Neuronal stem cell (in vitro differentiated cells): ENCODE data around the gene OR51V1. TPM values are rescaled to one million over a fixed set of nuclear protein-coding genes. Genes with fewer than 3 reads are reported as not detected.
"Not testable (repeated sequence)": the region's sequence is repeated elsewhere in the genome, so short reads cannot be mapped to it uniquely, and the experiment has no call there.

Source experiments
- DNase-seq: peaks from one replicate; pipeline ENCODE4 v3.0.0-alpha.2; 2013; ENCODE audit warnings: low spot score
- H2AFZ ChIP-seq: one replicate; pipeline ENCODE4 v1.6.1; 2013; ENCODE audit warnings: mild to moderate bottlenecking, low read length, inconsistent platforms
- H2AK5ac ChIP-seq: 2 replicates; pipeline ENCODE4 v1.6.1; 2013; ENCODE audit warnings: low read depth, mild to moderate bottlenecking, inconsistent platforms, low read length, moderate library complexity, mixed read lengths
- H2BK120ac ChIP-seq: 2 replicates; pipeline ENCODE4 v1.6.1; 2013; ENCODE audit warnings: low read depth, mild to moderate bottlenecking, inconsistent platforms, low read length, moderate library complexity, mixed read lengths
- H2BK12ac ChIP-seq: one replicate; pipeline ENCODE4 v1.6.1; 2013; ENCODE audit warnings: low read length, inconsistent platforms
- H2BK15ac ChIP-seq: 2 replicates; pipeline ENCODE4 v1.6.1; 2013; ENCODE audit warnings: mild to moderate bottlenecking, low read length, inconsistent platforms, mixed read lengths
- H2BK5ac ChIP-seq: one replicate; pipeline ENCODE4 v1.6.1; 2013; ENCODE audit warnings: inconsistent platforms, mild to moderate bottlenecking, low read length, moderate library complexity
- H3K14ac ChIP-seq: one replicate; pipeline ENCODE4 v1.6.1; 2013; ENCODE audit warnings: low read length, inconsistent platforms
- H3K18ac ChIP-seq: 2 replicates; pipeline ENCODE4 v1.6.1; 2013; ENCODE audit warnings: low read length, inconsistent platforms
- H3K23ac ChIP-seq: 2 replicates; pipeline ENCODE4 v1.6.1; 2013; ENCODE audit warnings: low read depth, mild to moderate bottlenecking, mixed read lengths, low read length, inconsistent platforms; ENCODE audit not compliant: poor library complexity
- H3K27ac ChIP-seq: replicated peaks from 3 replicates; pipeline ENCODE4 v1.5.1; 2013; ENCODE audit warnings: low read length, inconsistent platforms
- H3K27me3 ChIP-seq, 3 experiments: 2 replicates each; pipeline ENCODE4 v1.6.1; 2013; ENCODE audit warnings: low read length in 3 of 3, mild to moderate bottlenecking in 2 of 3, inconsistent platforms in 1 of 3, low read depth in 1 of 3, mixed read lengths in 1 of 3, moderate library complexity in 1 of 3; ENCODE audit not compliant: control insufficient read depth in 3 of 3, insufficient read depth in 3 of 3
- H3K36me3 ChIP-seq, 2 donors: replicated peaks in 1 of 2; 2 replicates each; pipeline ENCODE4 v1.6.1; 2013; ENCODE audit warnings: low read length in 2 of 2; ENCODE audit not compliant: control insufficient read depth in 2 of 2, insufficient read depth in 2 of 2
- H3K4ac ChIP-seq: 2 replicates; pipeline ENCODE4 v1.6.1; 2013; ENCODE audit warnings: inconsistent platforms, mild to moderate bottlenecking, low read length, moderate library complexity
- H3K4me1 ChIP-seq, 2 donors: 1 replicate in 1 of 2; 2 replicates in 1 of 2; pipeline ENCODE4 v1.6.1; 2013; ENCODE audit warnings: low read length in 2 of 2, low read depth in 1 of 2; ENCODE audit not compliant: control insufficient read depth in 2 of 2, insufficient read depth in 1 of 2
- H3K4me2 ChIP-seq: one replicate; pipeline ENCODE4 v1.6.1; 2013; ENCODE audit warnings: mild to moderate bottlenecking, low read length, inconsistent platforms; ENCODE audit not compliant: insufficient read depth, poor library complexity, severe bottlenecking
- H3K4me3 ChIP-seq, 2 donors: 2 replicates each; pipeline ENCODE4 v1.5.1; 2013; ENCODE audit warnings: low read length in 2 of 2, mild to moderate bottlenecking in 2 of 2, inconsistent platforms in 1 of 2, moderate library complexity in 1 of 2
- H3K79me1 ChIP-seq: one replicate; pipeline ENCODE4 v1.6.1; 2013; ENCODE audit warnings: low read depth, mild to moderate bottlenecking, inconsistent platforms, low read length, moderate library complexity
- H3K9ac ChIP-seq: one replicate; pipeline ENCODE4 v1.6.1; 2013; ENCODE audit warnings: mild to moderate bottlenecking, low read depth, low read length, inconsistent platforms; ENCODE audit not compliant: poor library complexity
- H3K9me3 ChIP-seq, 2 donors: replicated peaks in 1 of 2; 2 replicates each; pipeline versions ENCODE3 to v1.6.1; 2013; ENCODE audit warnings: low read length in 2 of 2, mild to moderate bottlenecking in 2 of 2, inconsistent platforms in 1 of 2, low read depth in 1 of 2, mixed read lengths in 1 of 2, moderate library complexity in 1 of 2; ENCODE audit not compliant: control insufficient read depth in 2 of 2, insufficient read depth in 1 of 2
- H4K8ac ChIP-seq: one replicate; pipeline ENCODE4 v1.6.1; 2013; ENCODE audit warnings: low read depth, mild to moderate bottlenecking, inconsistent platforms, low read length, moderate library complexity
- H4K91ac ChIP-seq: one replicate; pipeline ENCODE4 v1.6.1; 2013; ENCODE audit warnings: low read length, low read depth, mild to moderate bottlenecking, inconsistent platforms; ENCODE audit not compliant: poor library complexity
- WGBS, 2 donors: extraction: QIAGEN DNeasy Blood & Tissue Kit; methylation state at CpG; one replicate each; pipeline ENCODE4 v1.1.7; 2013; ENCODE audit warnings: missing lambda C conversion rate in 2 of 2, mixed read lengths in 1 of 2; ENCODE audit not compliant: insufficient read length in 2 of 2, insufficient replicate concordance in 1 of 2; ENCODE audit errors: extremely low coverage in 2 of 2; 5-methylcytosine and 5-hydroxymethylcytosine counted together
- polyA plus RNA-seq, 2 experiments: library from polyadenylated mRNA; stranded (reverse); fragments of 200-250 nt; gene quantifications; one replicate each; pipeline ENCODE4 v1.2.3, GENCODE V29; 2013

OR51V1 gene, protein sequence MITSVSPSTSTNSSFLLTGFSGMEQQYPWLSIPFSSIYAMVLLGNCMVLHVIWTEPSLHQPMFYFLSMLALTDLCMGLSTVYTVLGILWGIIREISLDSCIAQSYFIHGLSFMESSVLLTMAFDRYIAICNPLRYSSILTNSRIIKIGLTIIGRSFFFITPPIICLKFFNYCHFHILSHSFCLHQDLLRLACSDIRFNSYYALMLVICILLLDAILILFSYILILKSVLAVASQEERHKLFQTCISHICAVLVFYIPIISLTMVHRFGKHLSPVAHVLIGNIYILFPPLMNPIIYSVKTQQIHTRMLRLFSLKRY
- not detected for polyA plus RNA-seq (2013, experiment 1 of 2)
- not detected for polyA plus RNA-seq (2013, experiment 2 of 2)

DNA sequence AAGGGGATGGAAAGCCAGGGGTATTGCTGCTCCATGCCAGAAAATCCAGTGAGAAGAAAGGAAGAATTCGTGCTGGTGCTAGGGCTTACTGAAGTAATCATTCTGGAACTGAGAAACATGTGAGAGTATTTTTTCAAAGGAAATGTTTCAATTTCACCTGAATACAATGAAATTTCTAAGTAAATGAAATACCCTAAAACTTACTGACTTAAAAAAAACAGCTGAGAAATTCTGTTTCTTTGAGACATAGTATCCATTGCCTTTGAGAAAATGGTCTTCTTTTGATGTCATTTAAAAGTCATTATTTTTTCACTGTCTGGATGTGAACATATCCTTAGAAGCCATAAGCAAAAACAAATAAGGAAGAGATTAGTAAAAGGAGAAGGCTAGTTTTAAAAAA is at the start of gene OR51V1:
Gene OR51V1 (minus strand): TSS at position 101 of the 400 bp plus-strand sequence. CDS start 0 bp downstream, at position 101.
- H2BK15ac ChIP-seq, result no peak within 1 kb of the TSS
- H2BK120ac ChIP-seq, result no peak within 1 kb of the TSS
- no peaks in the 10 kb centered on the region for H3K4me1 ChIP-seq
- no peak within 1 kb of the TSS for H3K9ac ChIP-seq
- H3K14ac ChIP-seq, result no peak within 1 kb of the TSS
- H3K79me1 ChIP-seq, result no peaks in the 10 kb centered on the region
- no peak within 1 kb of the TSS for H4K8ac ChIP-seq
- peak within 1 kb of the TSS in 1 of 2 donors; percentile 19 for H3K4me3 ChIP-seq
- no peak within 1 kb of the TSS for H2BK12ac ChIP-seq
- no peak within 1 kb of the TSS for H3K4me2 ChIP-seq
- H3K27ac ChIP-seq, result no peak within 1 kb of the TSS
- no CpG with 5 or more reads among the region's 1 CpG for WGBS, 2 donors
- DNase-seq, result no peak
- no peak within 1 kb of the TSS for H2BK5ac ChIP-seq
- no peaks in the 10 kb centered on the region for H3K27me3 ChIP-seq
- no peak within 1 kb of the TSS for H3K18ac ChIP-seq
- H3K4ac ChIP-seq, result no peak within 1 kb of the TSS
- no peak within 1 kb of the TSS for H3K23ac ChIP-seq
- H3K9me3 ChIP-seq, result no peaks in the 10 kb centered on the region
- H2AK5ac ChIP-seq, result no peak within 1 kb of the TSS
- no peaks in the 10 kb centered on the region for H3K36me3 ChIP-seq
- no peak within 1 kb of the TSS for H2AFZ ChIP-seq
- H4K91ac ChIP-seq, result no peak within 1 kb of the TSS

GRCh38 chr11:5249807-5250396 is 49.4 kb upstream of the OR51V1 start, which contains the start of gene HBG1:
Gene HBG1, minus strand, starts transcription at chr11:5249857. Its CDS starts 53 bp downstream, at chr11:5249804.
- not testable (repeated sequence) for H3K14ac ChIP-seq, DNase-seq, H3K4me2 ChIP-seq, H3K27ac ChIP-seq, H4K8ac ChIP-seq, H2BK5ac ChIP-seq, H4K91ac ChIP-seq, H3K79me1 ChIP-seq, H3K4me3 ChIP-seq, H3K36me3 ChIP-seq, H3K4ac ChIP-seq, H3K9ac ChIP-seq, H3K23ac ChIP-seq, H2BK12ac ChIP-seq, H2BK15ac ChIP-seq, H2AFZ ChIP-seq, H3K4me1 ChIP-seq, H2BK120ac ChIP-seq, H3K27me3 ChIP-seq, H3K18ac ChIP-seq, H3K9me3 ChIP-seq, H2AK5ac ChIP-seq
- WGBS, 2 donors, result no CpG with 5 or more reads among the region's 9 CpGs

GRCh38 chr11:5248498-5248897 is 48.0 kb upstream of the OR51V1 start:
- not testable (repeated sequence) for H2AFZ ChIP-seq, H3K4me3 ChIP-seq, H3K23ac ChIP-seq, H3K36me3 ChIP-seq, H4K91ac ChIP-seq, H2BK15ac ChIP-seq, H3K27ac ChIP-seq, H2AK5ac ChIP-seq, H3K18ac ChIP-seq, H2BK120ac ChIP-seq, H4K8ac ChIP-seq, H3K9me3 ChIP-seq, H3K4me2 ChIP-seq, H3K4me1 ChIP-seq, DNase-seq, H3K27me3 ChIP-seq, H3K9ac ChIP-seq, H3K14ac ChIP-seq, H2BK5ac ChIP-seq, H2BK12ac ChIP-seq, H3K79me1 ChIP-seq, H3K4ac ChIP-seq
- no CpG with 5 or more reads among the region's 7 CpGs for WGBS, 2 donors

DNA sequence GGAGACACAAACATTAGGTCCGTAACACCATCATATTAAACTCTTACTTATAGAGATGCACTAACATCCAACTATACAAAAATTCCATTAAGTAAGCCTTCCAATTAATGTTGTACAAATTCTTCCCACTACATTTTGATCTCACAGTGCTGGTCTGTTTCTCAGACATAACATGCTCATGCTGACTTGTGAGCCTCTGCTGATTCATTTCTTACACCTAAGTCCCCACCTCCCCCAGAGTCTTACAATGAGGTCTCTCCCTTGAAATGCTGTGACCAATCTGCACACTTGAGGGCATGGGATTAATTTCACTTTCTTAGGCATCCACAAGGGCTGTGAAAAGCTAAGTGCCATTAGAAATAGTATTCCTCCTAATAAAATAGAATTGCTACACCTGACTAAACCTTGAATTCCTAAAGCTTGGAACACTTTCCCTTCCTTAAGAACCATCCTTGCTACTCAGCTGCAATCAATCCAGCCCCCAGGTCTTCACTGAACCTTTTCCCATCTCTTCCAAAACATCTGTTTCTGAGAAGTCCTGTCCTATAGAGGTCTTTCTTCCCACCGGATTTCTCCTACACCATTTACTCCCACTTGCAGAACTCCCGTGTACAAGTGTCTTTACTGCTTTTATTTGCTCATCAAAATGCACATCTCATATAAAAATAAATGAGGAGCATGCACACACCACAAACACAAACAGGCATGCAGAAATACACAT is 47.1 kb upstream of the OR51V1 start:
- Histone ChIP-seq H2BK12ac (no peak overlapping the region), H3K4me3 (no peak overlapping the region), H3K79me1 (no peaks in the 10 kb centered on the region), H2BK120ac (no peak overlapping the region), H3K14ac (no peak overlapping the region), H2AK5ac (no peak overlapping the region), H3K27me3 (no peaks in the 10 kb centered on the region), H3K27ac (no peak overlapping the region), H3K18ac (no peak overlapping the region), H3K9me3 (no peaks in the 10 kb centered on the region), H3K4me2 (no peak overlapping the region), H2AFZ (no peak overlapping the region), H3K36me3 (no peaks in the 10 kb centered on the region), H3K9ac (no peak overlapping the region), H2BK5ac (no peak overlapping the region), H3K4me1 (no peaks in the 10 kb centered on the region), H4K8ac (no peak overlapping the region), H3K23ac (no peak overlapping the region), H3K4ac (no peak overlapping the region), H4K91ac (no peak overlapping the region), H2BK15ac (no peak overlapping the region)
- no CpG with 5 or more reads among the region's 3 CpGs for WGBS, 2 donors
- no peak for DNase-seq
